ENCODE data around the gene SLC39A9. TPM values are rescaled to one million over a fixed set of nuclear protein-coding genes. Genes with fewer than 3 reads are reported as not detected.
"Not testable (repeated sequence)": the region's sequence is repeated elsewhere in the genome, so short reads cannot be mapped to it uniquely, and the experiment has no call there.

The SLC39A9 gene
- total and polyA plus RNA-seq, 2 experiments from 2014 or later = 23.7 to 36.8 TPM

- H3K27ac ChIP-seq = no peak overlapping the region
- H3K9me3 ChIP-seq (ENCODE audit: low read depth) = no peaks in the 10 kb centered on the region
- no peaks in the 10 kb centered on the region for H3K36me3 ChIP-seq
- H3K27me3 ChIP-seq = peaks cover 44% of the 10 kb centered on the region
- DNase-seq (ENCODE audit: low read depth in 1 of 2, low spot score in 1 of 2) = no peak
- H3K4me3 ChIP-seq = no peak overlapping the region
- TF ChIP-seq CTCF (IDR thresholded peaks at IDR 0.05; ENCODE audit: low read depth, low read length) = no peak
- H3K4me1 ChIP-seq (ENCODE audit: low read depth) = no peaks in the 10 kb centered on the region
Measured at GRCh38 chr14:69490219-69490918, 91.9 kb downstream of the SLC39A9 start.

- no peak for TF ChIP-seq CTCF (IDR thresholded peaks at IDR 0.05; ENCODE audit: low read depth, low read length)
- Histone ChIP-seq H3K4me3 (no peak overlapping the region), H3K27ac (no peak overlapping the region), H3K27me3 (peaks cover 36% of the 10 kb centered on the region), H3K4me1 (ENCODE audit: low read depth) (no peaks in the 10 kb centered on the region), H3K36me3 (no peaks in the 10 kb centered on the region), H3K9me3 (ENCODE audit: low read depth) (no peaks in the 10 kb centered on the region)
- DNase-seq (ENCODE audit: low read depth in 1 of 2, low spot score in 1 of 2) = no peak
Measured at GRCh38 chr14:69491193-69491592, 92.7 kb downstream of the SLC39A9 start.

- H3K9me3 ChIP-seq (ENCODE audit: low read depth) = no peaks in the 10 kb centered on the region
- DNase-seq (ENCODE audit: low read depth in 1 of 2, low spot score in 1 of 2) = no peak
- H3K27ac ChIP-seq = no peak overlapping the region
- peaks cover 19% of the 10 kb centered on the region for H3K27me3 ChIP-seq
- no peak for TF ChIP-seq CTCF (IDR thresholded peaks at IDR 0.05; ENCODE audit: low read depth, low read length)
- no peak overlapping the region for H3K4me3 ChIP-seq
- H3K36me3 ChIP-seq = no peaks in the 10 kb centered on the region
- H3K4me1 ChIP-seq (ENCODE audit: low read depth) = no peaks in the 10 kb centered on the region
Measured at GRCh38 chr14:69493038-69493437, 94.5 kb downstream of the SLC39A9 start.

- no peaks in the 10 kb centered on the region for H3K9me3 ChIP-seq (ENCODE audit: low read depth)
- no peak for TF ChIP-seq CTCF (IDR thresholded peaks at IDR 0.05; ENCODE audit: low read depth, low read length)
- H3K4me3 ChIP-seq = no peak overlapping the region
- H3K27me3 ChIP-seq = peaks cover 11% of the 10 kb centered on the region
- no peaks in the 10 kb centered on the region for H3K4me1 ChIP-seq (ENCODE audit: low read depth)
- no peaks in the 10 kb centered on the region for H3K36me3 ChIP-seq
- no peak overlapping the region for H3K27ac ChIP-seq
- DNase-seq (ENCODE audit: low read depth in 1 of 2, low spot score in 1 of 2) = no peak
Measured at GRCh38 chr14:69493791-69494190, 95.3 kb downstream of the SLC39A9 start.

- TF ChIP-seq CTCF (IDR thresholded peaks at IDR 0.05; ENCODE audit: low read depth, low read length) = no peak
- no peak overlapping the region for H3K4me3 ChIP-seq
- DNase-seq (ENCODE audit: low read depth in 1 of 2, low spot score in 1 of 2) = no peak
Measured at GRCh38 chr14:69495341-69495921, 96.9 kb downstream of the SLC39A9 start.

GRCh38 chr14:69497866-69498265, 99.4 kb downstream of the SLC39A9 start:
- not testable (repeated sequence) for H3K4me3 ChIP-seq; H3K36me3 ChIP-seq; H3K9me3 ChIP-seq (ENCODE audit: low read depth); H3K27ac ChIP-seq; H3K27me3 ChIP-seq; H3K4me1 ChIP-seq (ENCODE audit: low read depth); DNase-seq (ENCODE audit: low read depth in 1 of 2, low spot score in 1 of 2)

More at GRCh38 chr14:69495341-69495921, 96.9 kb downstream of the SLC39A9 start:
- Histone ChIP-seq H3K27ac (no peak overlapping the region), H3K9me3 (ENCODE audit: low read depth) (no peaks in the 10 kb centered on the region), H3K36me3 (no peaks in the 10 kb centered on the region), H3K4me1 (ENCODE audit: low read depth) (no peaks in the 10 kb centered on the region), H3K27me3 (peaks cover 7% of the 10 kb centered on the region)

- not testable (repeated sequence) for H3K36me3 ChIP-seq; H3K27me3 ChIP-seq; H3K4me1 ChIP-seq (ENCODE audit: low read depth); H3K27ac ChIP-seq; DNase-seq (ENCODE audit: low read depth in 1 of 2, low spot score in 1 of 2); H3K9me3 ChIP-seq (ENCODE audit: low read depth); H3K4me3 ChIP-seq
Measured at GRCh38 chr14:69498286-69498685, 99.8 kb downstream of the SLC39A9 start.

All from cardiac muscle cell (in vitro differentiated cells and primary cell).